VCaP (cell line): ENCODE measurements around the gene TGM1.

Source experiments
- H3K27ac ChIP-seq: fragments of 450-650 bp; 2 replicates; pipeline ENCODE4 v1.5.1; 2017
- CTCF ChIP-seq: fragments of 450-650 bp; conservative IDR thresholded peaks from 2 replicates; pipeline ENCODE4 v1.5.1; 2017; ENCODE audit warnings: mild to moderate bottlenecking, moderate library complexity

The TGM1 gene

GRCh38 chr14:24260026-24260779 lies 2.8 kb downstream of the TGM1 start:
- H3K27ac ChIP-seq = no peak overlapping the region
- no peak for TF ChIP-seq CTCF

- no peak for TF ChIP-seq CTCF
- no peak overlapping the region for H3K27ac ChIP-seq
These were observed 3.5 kb downstream of the TGM1 start for GRCh38 chr14:24259282-24260025.

GRCh38 chr14:24258548-24259265 lies 4.3 kb downstream of the TGM1 start:
- TF ChIP-seq CTCF = no peak
- no peak overlapping the region for H3K27ac ChIP-seq

GRCh38 chr14:24258119-24258518 lies 4.9 kb downstream of the TGM1 start:
- TF ChIP-seq CTCF = no peak
- H3K27ac ChIP-seq = no peak overlapping the region

- no peak overlapping the region for H3K27ac ChIP-seq
- TF ChIP-seq CTCF = no peak
These were observed 6.0 kb downstream of the TGM1 start for GRCh38 chr14:24256960-24257359.

- H3K27ac ChIP-seq = no peak overlapping the region
- no peak for TF ChIP-seq CTCF
These were observed 6.9 kb downstream of the TGM1 start for GRCh38 chr14:24255931-24256711.
